CD4-positive, alpha-beta memory T cell (primary cell): ENCODE measurements around the gene LHCGR. TPM values are rescaled to one million over a fixed set of nuclear protein-coding genes. Genes with fewer than 3 reads are reported as not detected.

Source experiments
- CTCF ChIA-PET: fragments of 350-600 bp; sonication (Branson Sonifier 250); formaldehyde crosslinking; loops from one replicate; lab custom pipeline; 2021; ENCODE audit warnings: inconsistent platforms; ENCODE audit not compliant: partially characterized antibody; lab: Charles Lee
- POLR2A ChIA-PET: fragments of 350-600 bp; sonication (Branson Sonifier 250); formaldehyde crosslinking; loops from one replicate; lab custom pipeline; 2021; ENCODE audit not compliant: partially characterized antibody; lab: Charles Lee
- DNase-seq, 5 donors: peaks; one replicate each; pipeline versions ENCODE4 v3.0.0 to v3.0.0-alpha.2; 2020 to 2022; ENCODE audit warnings: mixed read lengths in 1 of 5
- H3K27ac ChIP-seq: one replicate; pipeline ENCODE4 v1.7.0; 2013; ENCODE audit warnings: low read depth, low read length
- H3K27me3 ChIP-seq: 2 replicates; pipeline ENCODE4 v1.7.0; 2013; ENCODE audit warnings: mild to moderate bottlenecking, low read length, moderate library complexity; ENCODE audit not compliant: insufficient read depth
- H3K36me3 ChIP-seq: 2 replicates; pipeline ENCODE4 v1.7.0; 2013; ENCODE audit warnings: mild to moderate bottlenecking, low read length, moderate library complexity; ENCODE audit not compliant: insufficient read depth
- H3K4me1 ChIP-seq: 2 replicates; pipeline ENCODE4 v1.7.0; 2013; ENCODE audit warnings: mild to moderate bottlenecking, low read length, moderate library complexity; ENCODE audit not compliant: insufficient read depth
- H3K4me3 ChIP-seq, 2 donors: one replicate each; pipeline ENCODE4 v1.7.0; 2013; ENCODE audit warnings: low read length in 2 of 2, mild to moderate bottlenecking in 1 of 2
- H3K9me3 ChIP-seq, 2 donors: one replicate each; pipeline ENCODE4 v1.7.0; 2013; ENCODE audit warnings: low read length in 2 of 2, control low read depth in 1 of 2; ENCODE audit not compliant: control insufficient read depth in 1 of 2
- H3K27ac Mint-ChIP-seq, 7 donors: one replicate each; pipeline ENCODE4 v1.8.0; 2020 to 2021; ENCODE audit warnings: mixed read lengths in 7 of 7, mild to moderate bottlenecking in 6 of 7, inconsistent platforms in 3 of 7, moderate library complexity in 3 of 7
- H3K27me3 Mint-ChIP-seq, 2 donors: one replicate each; pipeline ENCODE4 v1.8.0; 2020 to 2021; ENCODE audit warnings: mixed read lengths in 2 of 2
- H3K36me3 Mint-ChIP-seq, 2 donors: one replicate each; pipeline ENCODE4 v1.8.0; 2020 to 2021; ENCODE audit warnings: mixed read lengths in 2 of 2, inconsistent platforms in 1 of 2, mild to moderate bottlenecking in 1 of 2
- H3K4me1 Mint-ChIP-seq, 4 donors: one replicate each; pipeline ENCODE4 v1.8.0; 2020 to 2021; ENCODE audit warnings: mixed read lengths in 4 of 4, mild to moderate bottlenecking in 1 of 4
- H3K4me3 Mint-ChIP-seq, 8 donors: one replicate each; pipeline ENCODE4 v1.8.0; 2020 to 2021; ENCODE audit warnings: mixed read lengths in 8 of 8, mild to moderate bottlenecking in 7 of 8, moderate library complexity in 6 of 8, inconsistent platforms in 3 of 8
- H3K9me3 Mint-ChIP-seq, 8 donors: one replicate each; pipeline ENCODE4 v1.8.0; 2020 to 2021; ENCODE audit warnings: mixed read lengths in 8 of 8, mild to moderate bottlenecking in 5 of 8, inconsistent platforms in 3 of 8, moderate library complexity in 1 of 8
- intact Hi-C: fragments of 100-400 bp; cut with micrococcal nuclease; formaldehyde crosslinking; loops from one replicate; pipeline ENCODE4 v1.15.1; 2023
- polyA plus RNA-seq, 2 donors: library from polyadenylated mRNA; unstranded; fragments of 300-500 nt; fragmentation: Illumina TruSeq; gene quantifications; one replicate each; pipeline ENCODE4 v1.2.3, GENCODE V29; 2021
- total RNA-seq, 2 experiments: library from RNA; stranded (reverse); gene quantifications; one replicate each; pipeline ENCODE4 v1.2.3, GENCODE V29; 2021

LHCGR gene
- total and polyA plus RNA-seq, 4 experiments from 2014 or later, result not detected

- ChIA-PET CTCF (no interaction called here), POLR2A (no interaction called here)
- DNase-seq, result no peak
- H3K27ac Mint-ChIP-seq, result no peak overlapping the region
- Histone ChIP-seq H3K27ac (no peak overlapping the region), H3K4me3 (no peak overlapping the region), H3K4me1 (no peaks in the 10 kb centered on the region), H3K9me3 (no peaks in the 10 kb centered on the region), H3K36me3 (no peaks in the 10 kb centered on the region), H3K27me3 (no peaks in the 10 kb centered on the region)
- peaks cover 0 to 4% (median 0%) of the 10 kb centered on the region in 8 donors for H3K9me3 Mint-ChIP-seq
- H3K27me3 Mint-ChIP-seq, result peaks cover 0 to 1% of the 10 kb centered on the region in 2 donors
- intact Hi-C loops, result no loop called here
- H3K4me1 Mint-ChIP-seq, result no peaks in the 10 kb centered on the region
- H3K4me3 Mint-ChIP-seq, result no peak overlapping the region
- H3K36me3 Mint-ChIP-seq, result no peaks in the 10 kb centered on the region
These were observed 25.8 kb upstream of the LHCGR start for GRCh38 chr2:48781366-48781765.

- CTCF ChIA-PET, result no interaction called here
- POLR2A ChIA-PET, result no interaction called here
- Histone ChIP-seq H3K9me3 (no peaks in the 10 kb centered on the region), H3K27me3 (no peaks in the 10 kb centered on the region), H3K36me3 (no peaks in the 10 kb centered on the region), H3K4me1 (no peaks in the 10 kb centered on the region), H3K4me3 (no peak overlapping the region), H3K27ac (no peak overlapping the region)
- H3K27me3 Mint-ChIP-seq, result peaks cover 1 to 3% of the 10 kb centered on the region in 2 donors
- H3K36me3 Mint-ChIP-seq, result no peaks in the 10 kb centered on the region
- no peaks in the 10 kb centered on the region for H3K4me1 Mint-ChIP-seq
- DNase-seq, result no peak
- no peak overlapping the region for H3K27ac Mint-ChIP-seq
- H3K9me3 Mint-ChIP-seq, result peaks cover 0 to 4% (median 0%) of the 10 kb centered on the region in 8 donors
- no peak overlapping the region for H3K4me3 Mint-ChIP-seq
- intact Hi-C loops, result no loop called here
These were observed 23.6 kb upstream of the LHCGR start for GRCh38 chr2:48779019-48779716.

GRCh38 chr2:48774251-48774650 is 18.7 kb upstream of the LHCGR start:
- Mint-ChIP-seq H3K4me1 (no peaks in the 10 kb centered on the region), H3K36me3 (no peaks in the 10 kb centered on the region), H3K4me3 (no peak overlapping the region), H3K27me3 (peaks cover 4 to 9% of the 10 kb centered on the region in 2 donors), H3K27ac (no peak overlapping the region), H3K9me3 (peaks cover 0 to 2% (median 0%) of the 10 kb centered on the region in 8 donors)
- Histone ChIP-seq H3K36me3 (no peaks in the 10 kb centered on the region), H3K27ac (no peak overlapping the region), H3K4me3 (no peak overlapping the region), H3K4me1 (no peaks in the 10 kb centered on the region), H3K9me3 (no peaks in the 10 kb centered on the region), H3K27me3 (no peaks in the 10 kb centered on the region)
- ChIA-PET CTCF (no interaction called here), POLR2A (no interaction called here)
- no peak for DNase-seq
- intact Hi-C loops, result no loop called here

- Histone ChIP-seq H3K36me3 (no peaks in the 10 kb centered on the region), H3K4me1 (no peaks in the 10 kb centered on the region), H3K27me3 (no peaks in the 10 kb centered on the region), H3K9me3 (no peaks in the 10 kb centered on the region), H3K27ac (no peak overlapping the region), H3K4me3 (no peak overlapping the region)
- Mint-ChIP-seq H3K4me1 (no peaks in the 10 kb centered on the region), H3K27me3 (peaks cover 11 to 14% of the 10 kb centered on the region in 2 donors), H3K27ac (no peak overlapping the region), H3K4me3 (no peak overlapping the region), H3K36me3 (no peaks in the 10 kb centered on the region), H3K9me3 (peaks cover 0 to 4% (median 2%) of the 10 kb centered on the region in 8 donors)
- ChIA-PET CTCF (no interaction called here), POLR2A (no interaction called here)
- DNase-seq, result no peak
- intact Hi-C loops, result no loop called here
These were observed 15.9 kb upstream of the LHCGR start for GRCh38 chr2:48771241-48772014.

GRCh38 chr2:48770181-48770580 is 14.7 kb upstream of the LHCGR start:
- H3K4me1 ChIP-seq, result no peaks in the 10 kb centered on the region
- CTCF ChIA-PET, result no interaction called here
- H3K4me1 Mint-ChIP-seq, result no peaks in the 10 kb centered on the region
- no peak overlapping the region for H3K27ac Mint-ChIP-seq
- POLR2A ChIA-PET, result no interaction called here
- no peak overlapping the region for H3K27ac ChIP-seq
- H3K36me3 ChIP-seq, result no peaks in the 10 kb centered on the region
- H3K9me3 ChIP-seq, result no peaks in the 10 kb centered on the region
- intact Hi-C loops, result no loop called here
- peaks cover 11 to 12% of the 10 kb centered on the region in 2 donors for H3K27me3 Mint-ChIP-seq
- no peak overlapping the region for H3K4me3 ChIP-seq
- DNase-seq, result no peak
- H3K4me3 Mint-ChIP-seq, result no peak overlapping the region
- H3K36me3 Mint-ChIP-seq, result no peaks in the 10 kb centered on the region
- no peaks in the 10 kb centered on the region for H3K27me3 ChIP-seq
- H3K9me3 Mint-ChIP-seq, result peaks cover 0 to 7% (median 2%) of the 10 kb centered on the region in 8 donors

GRCh38 chr2:48768669-48769068 is 13.1 kb upstream of the LHCGR start:
- H3K9me3 ChIP-seq, result no peaks in the 10 kb centered on the region
- no peaks in the 10 kb centered on the region for H3K4me1 ChIP-seq
- no peak overlapping the region for H3K27ac Mint-ChIP-seq
- intact Hi-C loops, result no loop called here
- no peak overlapping the region for H3K4me3 Mint-ChIP-seq
- H3K27me3 ChIP-seq, result no peaks in the 10 kb centered on the region
- ChIA-PET CTCF (no interaction called here), POLR2A (no interaction called here)
- H3K36me3 ChIP-seq, result no peaks in the 10 kb centered on the region
- H3K27ac ChIP-seq, result no peak overlapping the region
- H3K4me1 Mint-ChIP-seq, result no peaks in the 10 kb centered on the region
- no peaks in the 10 kb centered on the region for H3K36me3 Mint-ChIP-seq
- peaks cover 0 to 8% (median 5%) of the 10 kb centered on the region in 8 donors for H3K9me3 Mint-ChIP-seq
- no peak for DNase-seq
- no peak overlapping the region for H3K4me3 ChIP-seq
- peaks cover 9 to 12% of the 10 kb centered on the region in 2 donors for H3K27me3 Mint-ChIP-seq

- H3K27me3 ChIP-seq, result no peaks in the 10 kb centered on the region
- DNase-seq, result no peak
- H3K27ac ChIP-seq, result no peak overlapping the region
- Mint-ChIP-seq H3K36me3 (no peaks in the 10 kb centered on the region), H3K27me3 (peaks cover 9 to 12% of the 10 kb centered on the region in 2 donors), H3K4me3 (no peak overlapping the region), H3K27ac (no peak overlapping the region), H3K9me3 (peaks cover 0 to 16% (median 6%) of the 10 kb centered on the region in 8 donors), H3K4me1 (no peaks in the 10 kb centered on the region)
- no peaks in the 10 kb centered on the region for H3K9me3 ChIP-seq
- no peaks in the 10 kb centered on the region for H3K4me1 ChIP-seq
- CTCF ChIA-PET, result no interaction called here
- no peak overlapping the region for H3K4me3 ChIP-seq
- POLR2A ChIA-PET, result no interaction called here
- no peaks in the 10 kb centered on the region for H3K36me3 ChIP-seq
- intact Hi-C loops, result no loop called here
These were observed 11.8 kb upstream of the LHCGR start for GRCh38 chr2:48767330-48767729.
